WERI-Rb-1 (cell line): ENCODE results near the gene DDX24.

Experiments
- DNase-seq: peaks from one replicate; pipeline ENCODE4 v3.0.0-alpha.2; 2020
- H3K27ac ChIP-seq: fragments of 250-450 bp; sonication (Bioruptor Pico); 2 replicates; pipeline ENCODE4 v1.5.1; 2020; ENCODE audit warnings: mild to moderate bottlenecking, moderate library complexity
- H3K27me3 ChIP-seq: fragments of 250-450 bp; sonication (Bioruptor Pico); 2 replicates; pipeline ENCODE4 v1.5.1; 2021; ENCODE audit warnings: mild to moderate bottlenecking, low read depth, moderate library complexity; ENCODE audit not compliant: insufficient read depth, severe bottlenecking
- H3K36me3 ChIP-seq: fragments of 250-450 bp; sonication (Bioruptor Pico); 2 replicates; pipeline ENCODE4 v1.5.1; 2020; ENCODE audit warnings: mild to moderate bottlenecking, moderate library complexity
- H3K4me3 ChIP-seq: 2 replicates; pipeline ENCODE4 v1.5.1; 2011; ENCODE audit warnings: low read depth, mild to moderate bottlenecking, control low read depth, low read length
- H3K9me3 ChIP-seq: fragments of 250-450 bp; sonication (Bioruptor Pico); 2 replicates; pipeline ENCODE4 v1.5.1; 2021; ENCODE audit warnings: mild to moderate bottlenecking, moderate library complexity; ENCODE audit not compliant: severe bottlenecking
- CTCF ChIP-seq: IDR thresholded peaks from 2 replicates; pipeline ENCODE4 v1.5.1; 2011; ENCODE audit warnings: low read depth, mild to moderate bottlenecking, control low read depth, inconsistent platforms, low read length

DDX24 gene

GRCh38 chr14:94021001-94021400 lies 60.0 kb downstream of the DDX24 start:
- no peak for TF ChIP-seq CTCF

GRCh38 chr14:94020267-94020666 lies 60.7 kb downstream of the DDX24 start:
- no peak overlapping the region for H3K4me3 ChIP-seq
- no peaks in the 10 kb centered on the region for H3K36me3 ChIP-seq
- H3K27ac ChIP-seq = no peak overlapping the region
- DNase-seq = no peak
- TF ChIP-seq CTCF = no peak
- no peaks in the 10 kb centered on the region for H3K27me3 ChIP-seq
- no peaks in the 10 kb centered on the region for H3K9me3 ChIP-seq

More at GRCh38 chr14:94021001-94021400, 60.0 kb downstream of the DDX24 start:
- no peak for DNase-seq
- H3K4me3 ChIP-seq = no peak overlapping the region
- no peak overlapping the region for H3K27ac ChIP-seq
- H3K36me3 ChIP-seq = no peaks in the 10 kb centered on the region
- H3K27me3 ChIP-seq = no peaks in the 10 kb centered on the region
- H3K9me3 ChIP-seq = no peaks in the 10 kb centered on the region

GRCh38 chr14:94019329-94019728 lies 61.7 kb downstream of the DDX24 start:
- Histone ChIP-seq H3K4me3 (no peak overlapping the region), H3K27ac (no peak overlapping the region), H3K9me3 (no peaks in the 10 kb centered on the region), H3K27me3 (no peaks in the 10 kb centered on the region), H3K36me3 (no peaks in the 10 kb centered on the region)
- no peak for TF ChIP-seq CTCF
- DNase-seq = no peak

- H3K27ac ChIP-seq = no peak overlapping the region
- H3K36me3 ChIP-seq = no peaks in the 10 kb centered on the region
- no peaks in the 10 kb centered on the region for H3K9me3 ChIP-seq
- no peak overlapping the region for H3K4me3 ChIP-seq
- no peaks in the 10 kb centered on the region for H3K27me3 ChIP-seq
- no peak for TF ChIP-seq CTCF
- DNase-seq = no peak
Measured at GRCh38 chr14:94018308-94018707, 62.7 kb downstream of the DDX24 start.

GRCh38 chr14:94016446-94016976 lies 64.5 kb downstream of the DDX24 start:
- H3K27ac ChIP-seq = no peak overlapping the region
- no peak for TF ChIP-seq CTCF
- H3K36me3 ChIP-seq = no peaks in the 10 kb centered on the region
- DNase-seq = no peak
- no peaks in the 10 kb centered on the region for H3K9me3 ChIP-seq
- H3K27me3 ChIP-seq = no peaks in the 10 kb centered on the region
- H3K4me3 ChIP-seq = no peak overlapping the region

GRCh38 chr14:94015223-94015622 lies 65.8 kb downstream of the DDX24 start:
- no peak overlapping the region for H3K4me3 ChIP-seq
- no peak for TF ChIP-seq CTCF
- no peaks in the 10 kb centered on the region for H3K9me3 ChIP-seq
- no peak for DNase-seq
- H3K36me3 ChIP-seq = no peaks in the 10 kb centered on the region
- no peak overlapping the region for H3K27ac ChIP-seq
- H3K27me3 ChIP-seq = no peaks in the 10 kb centered on the region
